Lung (tissue), 12 donors: ENCODE data around the gene FOXC1. TPM values are rescaled to one million over a fixed set of nuclear protein-coding genes. Genes with fewer than 3 reads are reported as not detected.
A peak's percentile ranks its signal among the peaks of the same experiment; 100 is the strongest.

ENCODE experiments used
- ATAC-seq: fragments of 200-7000 bp; cut with Tn5 transposase; one replicate; pipeline ENCODE4 v1.9.1; 2020; ENCODE audit warnings: moderate number of reproducible peaks; ENCODE audit not compliant: insufficient read depth, low FRiP score
- DNase-seq, 3 donors: peaks; one replicate each; pipeline ENCODE4 v3.0.0-alpha.2; 2013 to 2017
- H3K27ac ChIP-seq, 2 donors: one replicate each; pipeline ENCODE4 v1.5.1; 2013; ENCODE audit warnings: mild to moderate bottlenecking in 2 of 2, moderate library complexity in 2 of 2, control low read depth in 1 of 2, inconsistent platforms in 1 of 2, low read depth in 1 of 2, low read length in 1 of 2
- H3K27me3 ChIP-seq, 3 donors: one replicate each; pipeline ENCODE4 v1.5.1; 2013; ENCODE audit warnings: low read length in 2 of 3; ENCODE audit not compliant: control insufficient read depth in 3 of 3, insufficient read depth in 3 of 3
- H3K36me3 ChIP-seq, 4 donors: one replicate each; pipeline ENCODE4 v1.5.1; 2013; ENCODE audit warnings: low read length in 4 of 4, mild to moderate bottlenecking in 1 of 4, moderate library complexity in 1 of 4; ENCODE audit not compliant: control insufficient read depth in 4 of 4, insufficient read depth in 4 of 4
- H3K4me1 ChIP-seq, 5 donors: one replicate each; pipeline ENCODE4 v1.5.1; 2013; ENCODE audit warnings: low read length in 5 of 5, mild to moderate bottlenecking in 2 of 5, moderate library complexity in 1 of 5; ENCODE audit not compliant: control insufficient read depth in 5 of 5, insufficient read depth in 5 of 5
- H3K4me3 ChIP-seq: one replicate; pipeline ENCODE4 v1.5.1; 2013; ENCODE audit warnings: mild to moderate bottlenecking, control low read depth, moderate library complexity
- H3K9ac ChIP-seq, 2 donors: one replicate each; pipeline ENCODE4 v1.5.1; 2013; ENCODE audit warnings: low read length in 2 of 2, control low read depth in 1 of 2; ENCODE audit not compliant: insufficient read depth in 1 of 2
- H3K9me3 ChIP-seq, 4 donors: one replicate each; pipeline ENCODE4 v1.5.1; 2013; ENCODE audit warnings: low read length in 3 of 4, mild to moderate bottlenecking in 1 of 4, moderate library complexity in 1 of 4; ENCODE audit not compliant: control insufficient read depth in 4 of 4, insufficient read depth in 3 of 4
- CTCF ChIP-seq: IDR thresholded peaks from 2 replicates; pipeline ENCODE4 v1.5.1; 2012; ENCODE audit warnings: mild to moderate bottlenecking; ENCODE audit errors: control extremely low read depth, extremely low read depth
- WGBS, 2 donors: extraction: QIAGEN DNeasy Blood & Tissue Kit; methylation state at CpG; one replicate each; pipeline ENCODE4 v1.1.7; 2013; 5-methylcytosine and 5-hydroxymethylcytosine counted together
- polyA plus RNA-seq, 2 donors: library from polyadenylated mRNA; stranded (reverse); fragments of 200-250 nt; gene quantifications; one replicate each; pipeline ENCODE4 v1.2.1, GENCODE V29; 2013
- total RNA-seq, 2 donors: library from RNA; depleted of rRNA in 1 of 2; stranded (reverse); fragments of >200 nt in 1 of 2; gene quantifications; one replicate each; pipeline ENCODE4 v1.2.1, GENCODE V29; 2014 to 2021
- donor health status: control.
- donor health status: control.
- donor health status: Bipolar disorder and iron deficiency.
- donor health status: healthy.
- donor health status: DM: yes; HTN: yes; CAD: no.

FOXC1 gene
- total and polyA plus RNA-seq, 4 donors = 1.4 to 6.2 (median 2.5) TPM

GRCh38 chr6:1623769-1624057, 14.0 kb downstream of the FOXC1 start:
- no peak overlapping the region for H3K9ac ChIP-seq
- 92 to 93% methylated on average over 12 of the region's 12 CpGs for WGBS, 2 donors
- H3K4me3 ChIP-seq = no peak overlapping the region
- peaks cover 12 to 89% (median 80%) of the 10 kb centered on the region in 3 donors for H3K27me3 ChIP-seq
- DNase-seq = no peak
- TF ChIP-seq CTCF = no peak
- peaks cover 0 to 15% (median 11%) of the 10 kb centered on the region in 5 donors for H3K4me1 ChIP-seq
- no peaks in the 10 kb centered on the region for H3K36me3 ChIP-seq
- ATAC-seq = no peak
- peaks cover 0 to 6% (median 0%) of the 10 kb centered on the region in 4 donors for H3K9me3 ChIP-seq
- H3K27ac ChIP-seq = no peak overlapping the region

GRCh38 chr6:1624058-1624850, 14.5 kb downstream of the FOXC1 start:
- Histone ChIP-seq H3K36me3 (no peaks in the 10 kb centered on the region), H3K27ac (no peak overlapping the region), H3K9ac (no peak overlapping the region), H3K4me3 (peak overlapping the region; percentile 29), H3K4me1 (peaks cover 0 to 15% (median 11%) of the 10 kb centered on the region in 5 donors), H3K9me3 (peaks cover 0 to 6% (median 0%) of the 10 kb centered on the region in 4 donors), H3K27me3 (peaks cover 8 to 89% (median 84%) of the 10 kb centered on the region in 3 donors)
- TF ChIP-seq CTCF = no peak
- WGBS, 2 donors = 24 to 34% methylated on average over 66 of the region's 66 CpGs
- DNase-seq (no peak), ATAC-seq (no peak)

GRCh38 chr6:1624851-1625781, 15.4 kb downstream of the FOXC1 start:
- Histone ChIP-seq H3K27me3 (peaks cover 2 to 94% (median 86%) of the 10 kb centered on the region in 3 donors), H3K4me3 (peak overlapping the region; percentile 42), H3K27ac (peak overlapping the region in 1 of 2 donors; percentile 24), H3K4me1 (peaks cover 0 to 15% (median 7%) of the 10 kb centered on the region in 5 donors), H3K9me3 (peaks cover 0 to 6% (median 0%) of the 10 kb centered on the region in 4 donors), H3K9ac (no peak overlapping the region), H3K36me3 (no peaks in the 10 kb centered on the region)
- DNase-seq (peak in 1 of 3 donors; percentile 56), ATAC-seq (no peak)
- WGBS, 2 donors = 3 to 4% methylated on average over 53 of the region's 53 CpGs
- TF ChIP-seq CTCF = no peak
